ENCODE measurements around the gene GTF2I. TPM values are rescaled to one million over a fixed set of nuclear protein-coding genes. Genes with fewer than 3 reads are reported as not detected.

The GTF2I gene
- total and polyA plus RNA-seq, 10 of the 15 experiments (the other 5 are each of a cell fraction or from before 2014, with no cell fraction given), result 6.7 to 172 (median 96.9) TPM

- no peak for TF ChIP-seq CEBPZ (IDR thresholded peaks at IDR 0.05; ENCODE audit: low read depth, low read length)
- no peak for TF ChIP-seq NR2F1 (conservative IDR thresholded peaks at IDR 0.05)
- no peak for TF ChIP-seq MEF2B (IDR thresholded peaks at IDR 0.05; ENCODE audit: partially characterized antibody, poor library complexity, severe bottlenecking)
- TF ChIP-seq MAX (IDR thresholded peaks at IDR 0.05; ENCODE audit: low read depth, low read length), result no peak
- TF ChIP-seq TARDBP (IDR thresholded peaks at IDR 0.05; ENCODE audit: borderline replicate concordance), result no peak
- TF ChIP-seq RAD21 (IDR thresholded peaks at IDR 0.05; ENCODE audit: insufficient read depth, low read depth, low read length), result no peak
- TF ChIP-seq DPF2 (IDR thresholded peaks at IDR 0.05), result no peak
- no peak for TF ChIP-seq CEBPB (IDR thresholded peaks at IDR 0.05; ENCODE audit: borderline replicate concordance in 1 of 2, low read depth in 2 of 2, low read length in 2 of 2)
These were observed 45.3 kb upstream of the GTF2I start (continued) for GRCh38 chr7:74612015-74612829.
